H1 (cell line): ENCODE data around the gene DNAJC6. TPM values are rescaled to one million over a fixed set of nuclear protein-coding genes. Genes with fewer than 3 reads are reported as not detected.
A peak's percentile ranks its signal among the peaks of the same experiment; 100 is the strongest.

Experiments
- CTCF ChIA-PET: fragments of 300-600 bp; sonication (Branson Sonifier 250); formaldehyde crosslinking; loops from one replicate; lab custom pipeline; 2021; ENCODE audit not compliant: partially characterized antibody; lab: Charles Lee
- POLR2A ChIA-PET: fragments of 300-600 bp; sonication (Branson Sonifier 250); formaldehyde crosslinking; loops from one replicate; lab custom pipeline; 2021; ENCODE audit warnings: inconsistent platforms; ENCODE audit not compliant: partially characterized antibody; lab: Charles Lee
- DNase-seq, 2 experiments: peaks; one replicate each; pipeline versions ENCODE4 v3.0.0 to v3.0.0-alpha.2; 2010 to 2022; ENCODE audit warnings: low spot score in 2 of 2, low read depth in 1 of 2, mixed read lengths in 1 of 2
- FAIRE-seq: peaks from 2 replicates; lab custom pipeline; 2011; peaks lifted over from hg19 to GRCh38; lab: Jason Lieb, UNC
- H2AFZ ChIP-seq: 2 replicates; pipeline ENCODE4 v1.8.1; 2012; ENCODE audit warnings: low read length, inconsistent platforms
- H2AK5ac ChIP-seq: 2 replicates; pipeline ENCODE4 v1.6.1; 2013; ENCODE audit warnings: low read depth, low read length
- H2BK120ac ChIP-seq: replicated peaks from 2 replicates; pipeline ENCODE3; 2013; ENCODE audit warnings: low read depth, low read length, inconsistent platforms
- H2BK12ac ChIP-seq: 2 replicates; pipeline ENCODE4 v1.6.1; 2013; ENCODE audit warnings: low read depth, low read length
- H2BK15ac ChIP-seq: 2 replicates; pipeline ENCODE4 v1.6.1; 2013; ENCODE audit warnings: low read length
- H2BK20ac ChIP-seq: 2 replicates; pipeline ENCODE4 v1.6.1; 2013; ENCODE audit warnings: low read length
- H2BK5ac ChIP-seq: 2 replicates; pipeline ENCODE4 v1.6.1; 2013; ENCODE audit warnings: low read depth, low read length
- H3K14ac ChIP-seq: 2 replicates; pipeline ENCODE4 v1.6.1; 2013; ENCODE audit warnings: inconsistent platforms; ENCODE audit not compliant: insufficient read length
- H3K18ac ChIP-seq: 2 replicates; pipeline ENCODE4 v1.6.1; 2013; ENCODE audit warnings: low read length; ENCODE audit errors: extremely low read depth
- H3K23ac ChIP-seq: 2 replicates; pipeline ENCODE4 v1.6.1; 2013; ENCODE audit warnings: inconsistent platforms; ENCODE audit not compliant: insufficient read length
- H3K23me2 ChIP-seq: 2 replicates; pipeline ENCODE4 v1.6.1; 2013; ENCODE audit warnings: low read depth, low read length
- H3K27ac ChIP-seq: 2 replicates; pipeline ENCODE4 v1.6.1; 2011; ENCODE audit warnings: low read depth, low read length, inconsistent platforms
- H3K27me3 ChIP-seq, 4 experiments: replicated peaks in 1 of 4; 1 replicate in 1 of 4; 2 replicates in 3 of 4; pipeline versions ENCODE4 v1.6.1 to v1.8.1; 2011 to 2013; ENCODE audit warnings: low read length in 3 of 4, mild to moderate bottlenecking in 3 of 4, inconsistent platforms in 2 of 4, mixed read lengths in 2 of 4, moderate library complexity in 1 of 4; ENCODE audit not compliant: control insufficient read depth in 3 of 4, insufficient read depth in 3 of 4; ENCODE audit errors: extremely low read depth in 1 of 4
- H3K36me3 ChIP-seq, 4 experiments: 2 replicates each; pipeline versions ENCODE4 v1.6.1 to v1.8.1; 2011 to 2013; ENCODE audit warnings: mild to moderate bottlenecking in 4 of 4, low read length in 3 of 4, moderate library complexity in 2 of 4, control low read depth in 1 of 4, inconsistent platforms in 1 of 4; ENCODE audit not compliant: insufficient read depth in 4 of 4, control insufficient read depth in 2 of 4
- H3K4ac ChIP-seq: replicated peaks from 2 replicates; pipeline ENCODE3; 2013; ENCODE audit warnings: low read length, low read depth, mixed read lengths, inconsistent platforms; ENCODE audit not compliant: insufficient read length
- H3K4me1 ChIP-seq, 4 experiments: replicated peaks in 1 of 4; 1 replicate in 1 of 4; 2 replicates in 3 of 4; pipeline versions ENCODE4 v1.6.1 to v1.8.1; 2011 to 2013; ENCODE audit warnings: low read length in 3 of 4, inconsistent platforms in 2 of 4, mixed read lengths in 1 of 4; ENCODE audit not compliant: insufficient read depth in 4 of 4, control insufficient read depth in 3 of 4
- H3K4me2 ChIP-seq, 2 experiments: 2 replicates each; pipeline versions ENCODE4 v1.6.1 to v1.8.1; 2011 to 2013; ENCODE audit warnings: low read depth in 2 of 2, low read length in 2 of 2, control low read depth in 1 of 2, inconsistent platforms in 1 of 2, mild to moderate bottlenecking in 1 of 2; ENCODE audit not compliant: insufficient read depth in 1 of 2
- H3K4me3 ChIP-seq, 4 experiments: fragments of 200-600, 300-600 bp in 1 of 4; sonication (generic), shearing (Covaris generic), sonication (Bioruptor Twin) in 1 of 4; 2 replicates each; pipeline versions ENCODE4 v1.5.1 to v1.8.1; 2011 to 2016; ENCODE audit warnings: low read length in 4 of 4, low read depth in 3 of 4, control low read depth in 2 of 4, inconsistent platforms in 2 of 4, mild to moderate bottlenecking in 2 of 4, mixed read lengths in 1 of 4, moderate library complexity in 1 of 4; ENCODE audit not compliant: insufficient read depth in 2 of 4; ENCODE audit errors: extremely low read depth in 1 of 4
- H3K56ac ChIP-seq: replicated peaks from 2 replicates; pipeline ENCODE3; 2013; ENCODE audit warnings: low read depth, mild to moderate bottlenecking, mixed read lengths, low read length, inconsistent platforms; ENCODE audit not compliant: insufficient read length
- H3K79me1 ChIP-seq: 2 replicates; pipeline ENCODE4 v1.6.1; 2013; ENCODE audit warnings: low read depth, low read length, control low read depth
- H3K79me2 ChIP-seq, 2 experiments: 2 replicates each; pipeline versions ENCODE4 v1.6.1 to v1.8.1; 2012 to 2013; ENCODE audit warnings: low read length in 2 of 2, mild to moderate bottlenecking in 2 of 2, inconsistent platforms in 1 of 2; ENCODE audit not compliant: insufficient read depth in 2 of 2, control insufficient read depth in 1 of 2
- H3K9ac ChIP-seq, 4 experiments: replicated peaks in 1 of 4; 1 replicate in 1 of 4; 2 replicates in 3 of 4; pipeline versions ENCODE4 v1.6.1 to v1.8.1; 2011 to 2013; ENCODE audit warnings: low read depth in 3 of 4, low read length in 3 of 4, control low read depth in 2 of 4, mild to moderate bottlenecking in 2 of 4, moderate library complexity in 2 of 4, inconsistent platforms in 1 of 4; ENCODE audit errors: extremely low read depth in 1 of 4
- H3K9me3 ChIP-seq, 2 experiments: 2 replicates each; pipeline versions ENCODE4 v1.6.1 to v1.8.1; 2012 to 2013; ENCODE audit warnings: mild to moderate bottlenecking in 2 of 2, moderate library complexity in 2 of 2, control low read depth in 1 of 2, inconsistent platforms in 1 of 2, low read depth in 1 of 2, low read length in 1 of 2, mixed read lengths in 1 of 2; ENCODE audit not compliant: insufficient read depth in 2 of 2
- H4K20me1 ChIP-seq, 2 experiments: replicated peaks in 1 of 2; 2 replicates each; pipeline versions ENCODE3 to v1.8.1; 2011 to 2013; ENCODE audit warnings: inconsistent platforms in 2 of 2, low read length in 2 of 2, mild to moderate bottlenecking in 1 of 2; ENCODE audit not compliant: insufficient read depth in 2 of 2, control insufficient read depth in 1 of 2
- H4K5ac ChIP-seq: 2 replicates; pipeline ENCODE4 v1.6.1; 2013; ENCODE audit warnings: low read length, low read depth, mixed read lengths, inconsistent platforms; ENCODE audit not compliant: insufficient read length
- H4K8ac ChIP-seq: 2 replicates; pipeline ENCODE4 v1.8.0; 2013; ENCODE audit warnings: mild to moderate bottlenecking, moderate library complexity, low read length, inconsistent platforms; ENCODE audit not compliant: insufficient read depth; ENCODE audit errors: extremely low read depth
- H4K91ac ChIP-seq: replicated peaks from 2 replicates; pipeline ENCODE3; 2013; ENCODE audit warnings: low read length, mixed read lengths, inconsistent platforms; ENCODE audit not compliant: insufficient read length
- CBX5 ChIP-seq: fragments of 300-800, 300-1000 bp; sonication (generic); IDR thresholded peaks from 2 replicates; pipeline ENCODE4 v1.7.1; 2016; ENCODE audit warnings: antibody characterized with exemption, low read length, low read depth
- CREB1 ChIP-seq: IDR thresholded peaks from 2 replicates; pipeline ENCODE4 v1.6.1; 2012; ENCODE audit warnings: inconsistent platforms
- EZH2 ChIP-seq: fragments of 200-600 bp; sonication (generic); IDR thresholded peaks from 2 replicates; pipeline ENCODE4 v1.7.1; 2012; ENCODE audit warnings: low read depth, mild to moderate bottlenecking, moderate library complexity, low read length, inconsistent platforms; ENCODE audit not compliant: severe bottlenecking
- HDAC2 ChIP-seq, 2 experiments: fragments of 300-600 bp in 1 of 2; sonication (generic) in 1 of 2; IDR thresholded peaks; 2 replicates each; pipeline ENCODE4 v1.6.1; 2011 to 2012; ENCODE audit warnings: low read depth in 2 of 2, low read length in 2 of 2, mild to moderate bottlenecking in 2 of 2, moderate library complexity in 2 of 2, borderline replicate concordance in 1 of 2, inconsistent platforms in 1 of 2
- NANOG ChIP-seq: IDR thresholded peaks from 2 replicates; pipeline ENCODE4 v1.6.1; 2011; ENCODE audit warnings: low read length, low read depth, mild to moderate bottlenecking, inconsistent platforms; ENCODE audit not compliant: insufficient read depth, poor library complexity, severe bottlenecking
- NRF1 ChIP-seq: IDR thresholded peaks from 2 replicates; pipeline ENCODE4 v1.6.1; 2011; ENCODE audit warnings: mild to moderate bottlenecking, low read depth, low read length, improper control_type of control experiment
- SAP30 ChIP-seq: fragments of 300-600 bp; sonication (generic); IDR thresholded peaks from 2 replicates; pipeline ENCODE4 v1.7.1; 2012; ENCODE audit warnings: low read length, moderate library complexity, mild to moderate bottlenecking, inconsistent platforms; ENCODE audit not compliant: insufficient read depth, insufficient replicate concordance
- SIRT6 ChIP-seq: IDR thresholded peaks from one replicate; pipeline ENCODE4 v1.7.1; 2012; ENCODE audit warnings: low read length, inconsistent platforms
- TAF7 ChIP-seq: optimal IDR thresholded peaks from 2 replicates; pipeline ENCODE3; 2011; ENCODE audit warnings: low read depth, mild to moderate bottlenecking, inconsistent platforms, low read length, moderate library complexity, borderline replicate concordance
- WGBS, 2 experiments: shearing (Covaris generic) in 1 of 2; methylation state at CpG; one replicate each; pipeline versions ENCODE4 v1.1.6 to v1.1.7; 2013 to 2015; ENCODE audit warnings: low lambda C conversion rate in 2 of 2, mixed read lengths in 2 of 2, inconsistent platforms in 1 of 2, low coverage in 1 of 2, missing lambda C conversion rate in 1 of 2; ENCODE audit not compliant: insufficient replicate concordance in 2 of 2, insufficient coverage in 1 of 2, insufficient read length in 1 of 2; ENCODE audit errors: extremely low coverage in 1 of 2, missing lambda C conversion rate in 1 of 2; 5-methylcytosine and 5-hydroxymethylcytosine counted together
- polyA plus RNA-seq, 7 experiments: library from polyadenylated mRNA; depleted of rRNA in 3 of 7; stranded (reverse) in 5 of 7; unstranded in 2 of 7; fragments of >200 nt in 5 of 7; fragments of 200-250 nt in 2 of 7; gene quantifications; 1 replicate in 5 of 7; 2 replicates in 1 of 7; 4 replicates in 1 of 7; pipeline versions ENCODE4 v1.2.1 to v1.2.3, GENCODE V29; 2011 to 2013; ENCODE audit warnings: missing spikeins in 2 of 7, mixed read lengths in 2 of 7
- total RNA-seq: library from RNA; stranded (reverse); fragmentation: NEBNext Ultra II Directional; extraction: Animal tissue kit (Norgen Biotek cat#: 25700); gene quantifications from 2 replicates; pipeline ENCODE4 v1.2.1, GENCODE V29; 2021
- TF ChIP-seq, protein P1 (sequence below): IDR thresholded peaks from 2 replicates; pipeline ENCODE4 v1.6.1; 2011; ENCODE audit warnings: low read depth, mild to moderate bottlenecking, low read length; ENCODE audit not compliant: insufficient read depth

Gene DNAJC6
- total and polyA plus RNA-seq, 2 of the 8 experiments (the other 6 are each of a cell fraction or from before 2014, with no cell fraction given) = 1.6 to 3.0 TPM

- H2BK120ac ChIP-seq = no peak within 1 kb of the TSS
- H3K18ac ChIP-seq = peak within 1 kb of the TSS; percentile 88
- peak within 1 kb of the TSS; percentile 78 for H4K5ac ChIP-seq
- ChIA-PET POLR2A (interaction anchor here (0.7 to 1.4 kb wide), 3 partner anchors 11 to 28 kb away, joined by 3 to 5 read pairs (median 5); no protein-coding TSS in a partner anchor), CTCF (interaction anchor here (0.8 to 3.6 kb wide), 5 partner anchors 11 to 271 kb away, joined by 3 to 10 read pairs (median 3); no protein-coding TSS in a partner anchor)
- peaks cover 0 to 35% of the 10 kb centered on the region in 2 experiments; a peak in 3 of 4 replicates for H3K79me2 ChIP-seq
- H2AK5ac ChIP-seq = no peak within 1 kb of the TSS
- H2BK12ac ChIP-seq = peak within 1 kb of the TSS; percentile 46; the same call in 1 of the 2 replicates
- H3K79me1 ChIP-seq = peaks cover 9% of the 10 kb centered on the region
- no peak for FAIRE-seq
- no peaks in the 10 kb centered on the region for H3K27me3 ChIP-seq
- H3K4ac ChIP-seq = no peak within 1 kb of the TSS
- H2BK15ac ChIP-seq = no peak within 1 kb of the TSS
- no peaks in the 10 kb centered on the region; a peak in 1 of 8 replicates for H3K36me3 ChIP-seq
- H4K91ac ChIP-seq = no peak within 1 kb of the TSS
- H3K4me3 ChIP-seq = peak within 1 kb of the TSS; percentile 81 to 94 (median 87)
- no peak within 1 kb of the TSS for H2BK20ac ChIP-seq
- H3K9ac ChIP-seq = peak within 1 kb of the TSS; percentile 81 to 97 (median 94)
- peak within 1 kb of the TSS; percentile 93 for H2BK5ac ChIP-seq
- H3K56ac ChIP-seq = peak within 1 kb of the TSS; percentile 52
- H3K4me2 ChIP-seq = peak within 1 kb of the TSS; percentile 81 to 98
- peak within 1 kb of the TSS; percentile 94 for H2AFZ ChIP-seq
- H3K9me3 ChIP-seq = no peaks in the 10 kb centered on the region
- H3K14ac ChIP-seq = peak within 1 kb of the TSS; percentile 50
- H3K4me1 ChIP-seq = peaks cover 0 to 23% (median 14%) of the 10 kb centered on the region in 4 experiments; a peak in 5 of 7 replicates
- H3K23me2 ChIP-seq = peaks cover 6% of the 10 kb centered on the region
- H4K8ac ChIP-seq = peak within 1 kb of the TSS; percentile 91
- WGBS, 2 experiments = 1% methylated on average over 40 of the region's 60 CpGs; no CpG with 5 or more reads in 1 of the 2 experiments
- no peaks in the 10 kb centered on the region for H4K20me1 ChIP-seq
- no peak within 1 kb of the TSS for H3K23ac ChIP-seq
- peak in 1 of 2 experiments; percentile 95 for DNase-seq
- H3K27ac ChIP-seq = peak within 1 kb of the TSS; percentile 89
- TF ChIP-seq CBX5 (no peak), NRF1 (no peak), TAF7 (no peak), EZH2 (no peak), SIRT6 (no peak), HDAC2 (IDR thresholded peaks at IDR 0.05; ENCODE audit: borderline replicate concordance in 1 of 2, low read depth in 2 of 2, low read length in 2 of 2) (no peak; a peak in 1 of 4 replicates), SAP30 (no peak), NANOG (no peak), CREB1 (peak; percentile 28; the same call in 1 of the 2 replicates)
- TF ChIP-seq, protein P1, sequence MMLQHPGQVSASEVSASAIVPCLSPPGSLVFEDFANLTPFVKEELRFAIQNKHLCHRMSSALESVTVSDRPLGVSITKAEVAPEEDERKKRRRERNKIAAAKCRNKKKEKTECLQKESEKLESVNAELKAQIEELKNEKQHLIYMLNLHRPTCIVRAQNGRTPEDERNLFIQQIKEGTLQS = no peak
Observed at GRCh38 chr1:65420590-65421350, 111.4 kb downstream of the DNAJC6 start, which contains the start of the genes LEPR and LEPROT. TSS of gene LEPR (plus strand) at chr1:65420668. CDS start at chr1:65565566, 144,898 bp downstream. TSS of gene LEPROT (plus strand) at chr1:65420668. CDS start at chr1:65420725, 57 bp downstream.
